HCT116 (cell line): Measurements from ENCODE around the gene TET3. TPM values are rescaled to one million over a fixed set of nuclear protein-coding genes. Genes with fewer than 3 reads are reported as not detected.

Experiments
- ATAC-seq: fragments of 200-7000 bp; cut with Tn5 transposase; 2 replicates; pipeline ENCODE4 v1.9.1; 2020; ENCODE audit warnings: mild to moderate bottlenecking, moderate library complexity
- BruUV-seq: library from RNA; stranded (reverse); fragments of 400-500 nt; replicated peaks from 2 replicates; lab custom pipeline; 2021; lab: Mats Ljungman, UMichigan
- CTCF ChIA-PET: fragments of 300-600 bp; sonication (Branson Sonifier 250); formaldehyde crosslinking; loops from one replicate; lab custom pipeline; 2021; ENCODE audit warnings: antibody characterized with exemption; lab: Charles Lee
- POLR2A ChIA-PET: fragments of 300-600, 350-600 bp; sonication (Branson Sonifier 250); formaldehyde crosslinking; loops from one replicate; lab custom pipeline; 2021; ENCODE audit warnings: antibody characterized with exemption; lab: Charles Lee
- RAD21 ChIA-PET, 2 experiments: fragments of 300-600 bp; sonication (Branson Sonifier 250); formaldehyde crosslinking; loops; one replicate each; lab custom pipeline; 2023; ENCODE audit warnings: low total read pairs in 2 of 2; ENCODE audit not compliant: uncharacterized antibody in 2 of 2, unreplicated experiment in 2 of 2, low non-redundant PET in 1 of 2; lab: Charles Lee
- DNase-seq: peaks from one replicate; pipeline ENCODE4 v3.0.0-alpha.2; 2010; ENCODE audit warnings: low read depth, low spot score
- H2AFZ ChIP-seq: fragments of 200-600 bp; shearing (Covaris generic), sonication (generic); 2 replicates; pipeline ENCODE4 v1.6.1; 2017; ENCODE audit warnings: low read depth, mixed run types, mixed read lengths, antibody characterized with exemption, low read length; ENCODE audit not compliant: poor library complexity, severe bottlenecking
- H3K27ac ChIP-seq: 2 replicates; pipeline ENCODE4 v1.5.1; 2012; ENCODE audit warnings: low read depth, low read length
- H3K27me3 ChIP-seq: fragments of 200-600 bp; sonication (generic); 2 replicates; pipeline ENCODE4 v1.6.1; 2016; ENCODE audit warnings: mixed run types, low read length, mixed read lengths; ENCODE audit not compliant: insufficient read depth
- H3K36me3 ChIP-seq, 2 experiments: fragments of 200-500 bp in 1 of 2; fragments of 200-600 bp in 1 of 2; sonication (Bioruptor generic) in 1 of 2; sonication (generic) in 1 of 2; 2 replicates each; pipeline versions ENCODE4 v1.5.1 to v1.6.1; 2014 to 2016; ENCODE audit warnings: low read length in 2 of 2, inconsistent platforms in 1 of 2, mixed read lengths in 1 of 2, mixed run types in 1 of 2; ENCODE audit not compliant: insufficient read depth in 2 of 2, control insufficient read depth in 1 of 2
- H3K4me1 ChIP-seq, 2 experiments: fragments of 200-600 bp in 1 of 2; sonication (generic) in 1 of 2; 2 replicates each; pipeline versions ENCODE4 v1.5.1 to v1.6.1; 2012 to 2017; ENCODE audit warnings: low read length in 2 of 2, inconsistent platforms in 1 of 2, mild to moderate bottlenecking in 1 of 2, mixed read lengths in 1 of 2, mixed run types in 1 of 2, moderate library complexity in 1 of 2; ENCODE audit not compliant: insufficient read depth in 2 of 2, control insufficient read depth in 1 of 2
- H3K4me2 ChIP-seq: fragments of 200-600 bp; sonication (generic); 2 replicates; pipeline ENCODE4 v1.6.1; 2017; ENCODE audit warnings: mixed run types, low read length, mixed read lengths
- H3K4me3 ChIP-seq, 2 experiments: fragments of 200-600 bp in 1 of 2; sonication (generic) in 1 of 2; replicated peaks in 1 of 2; 2 replicates each; pipeline ENCODE4 v1.5.1; 2011 to 2016; ENCODE audit warnings: low read length in 2 of 2, control low read depth in 1 of 2, low read depth in 1 of 2, mild to moderate bottlenecking in 1 of 2, mixed read lengths in 1 of 2, mixed run types in 1 of 2
- H3K79me2 ChIP-seq: fragments of 200-600 bp; sonication (generic); 2 replicates; pipeline ENCODE4 v1.6.1; 2017; ENCODE audit warnings: mild to moderate bottlenecking, mixed run types, low read length, moderate library complexity, mixed read lengths; ENCODE audit not compliant: insufficient read depth
- H3K9ac ChIP-seq: fragments of 200-600 bp; sonication (generic); 2 replicates; pipeline ENCODE4 v1.6.1; 2016; ENCODE audit warnings: low read length, mixed read lengths
- H3K9me2 ChIP-seq: fragments of 200-600 bp; sonication (generic), shearing (Covaris generic); 2 replicates; pipeline ENCODE4 v1.6.1; 2017; ENCODE audit warnings: mixed run types, mild to moderate bottlenecking, moderate library complexity; ENCODE audit not compliant: insufficient read depth
- H3K9me3 ChIP-seq, 2 experiments: fragments of 200-500 bp in 1 of 2; fragments of 200-600 bp in 1 of 2; sonication (Bioruptor generic) in 1 of 2; sonication (generic) in 1 of 2; 2 replicates each; pipeline ENCODE4 v1.6.1; 2014 to 2017; ENCODE audit warnings: low read length in 2 of 2, mixed read lengths in 2 of 2, inconsistent platforms in 1 of 2, low read depth in 1 of 2, mild to moderate bottlenecking in 1 of 2, mixed run types in 1 of 2, moderate library complexity in 1 of 2; ENCODE audit not compliant: control insufficient read depth in 1 of 2, insufficient read depth in 1 of 2
- H4K20me1 ChIP-seq: fragments of 200-600 bp; sonication (generic), shearing (Covaris generic); 2 replicates; pipeline ENCODE4 v1.6.1; 2017; ENCODE audit warnings: mixed run types, mild to moderate bottlenecking, moderate library complexity; ENCODE audit not compliant: insufficient read depth
- ATF3 ChIP-seq: IDR thresholded peaks from 2 replicates; pipeline ENCODE4 v1.6.1; 2012
- CBX3 ChIP-seq: IDR thresholded peaks from 2 replicates; pipeline ENCODE4 v1.6.1; 2012; ENCODE audit warnings: low read depth
- CEBPB ChIP-seq: IDR thresholded peaks from 2 replicates; pipeline ENCODE4 v1.6.1; 2012; ENCODE audit warnings: low read depth
- ELF1 ChIP-seq: IDR thresholded peaks from 2 replicates; pipeline ENCODE4 v1.6.1; 2012; ENCODE audit warnings: low read depth, borderline replicate concordance
- EZH2 ChIP-seq: fragments of 200-600 bp; sonication (generic); IDR thresholded peaks from 2 replicates; pipeline ENCODE4 v1.6.1; 2017; ENCODE audit warnings: antibody characterized with exemption, mixed run types
- FOSL1 ChIP-seq: IDR thresholded peaks from 2 replicates; pipeline ENCODE4 v1.6.1; 2012; ENCODE audit warnings: low read depth
- MAX ChIP-seq: IDR thresholded peaks from 2 replicates; pipeline ENCODE4 v1.6.1; 2012
- POLR2A ChIP-seq: IDR thresholded peaks from 2 replicates; pipeline ENCODE4 v1.7.0; 2011; ENCODE audit warnings: borderline replicate concordance; ENCODE audit not compliant: insufficient read depth, insufficient read length; ENCODE audit errors: extremely low read depth
- REST ChIP-seq: IDR thresholded peaks from 2 replicates; pipeline ENCODE4 v1.6.1; 2012; ENCODE audit warnings: low read depth
- TCF7L2 ChIP-seq: IDR thresholded peaks from 2 replicates; pipeline ENCODE4 v1.7.0; 2011; ENCODE audit warnings: borderline replicate concordance, inconsistent platforms; ENCODE audit not compliant: insufficient read depth, insufficient read length; ENCODE audit errors: extremely low read depth
- ZBTB33 ChIP-seq: IDR thresholded peaks from 2 replicates; pipeline ENCODE4 v1.6.1; 2011; ENCODE audit warnings: mild to moderate bottlenecking, low read length, moderate library complexity; ENCODE audit not compliant: insufficient replicate concordance; ENCODE audit errors: extremely low read depth
- ZNF274 ChIP-seq: fragments of 200-500 bp; sonication (Bioruptor generic); IDR thresholded peaks from 2 replicates; pipeline ENCODE4 v1.6.1; 2014; ENCODE audit warnings: mild to moderate bottlenecking, low read depth, low read length, inconsistent platforms
- intact Hi-C: fragments of 100-400 bp; cut with micrococcal nuclease; formaldehyde crosslinking; loops from 2 replicates; pipeline ENCODE4 v1.10.0; 2022
- total RNA-seq: library from RNA; stranded (reverse); gene quantifications from one replicate; pipeline ENCODE4 v1.2.1, GENCODE V29; 2021; ENCODE audit not compliant: unreplicated experiment

TET3 gene
- total RNA-seq, 1 experiment from 2014 or later = 15.4 TPM

- RAD21 ChIA-PET = no interaction called here
- H3K36me3 ChIP-seq = peaks cover 0 to 3% of the 10 kb centered on the region in 2 experiments; a peak in 1 of 4 replicates
- TF ChIP-seq ELF1 (no peak), ZNF274 (no peak), EZH2 (no peak), REST (no peak), FOSL1 (no peak), ZBTB33 (no peak), CEBPB (no peak), ATF3 (no peak), POLR2A (no peak), MAX (no peak), TCF7L2 (no peak), CBX3 (no peak)
- H3K27me3 ChIP-seq = no peaks in the 10 kb centered on the region
- no peaks in the 10 kb centered on the region for H4K20me1 ChIP-seq
- H2AFZ ChIP-seq = no peak overlapping the region
- no peaks in the 10 kb centered on the region for H3K9me3 ChIP-seq
- H3K9me2 ChIP-seq = no peaks in the 10 kb centered on the region
- ATAC-seq = peak; percentile 12; the same call in 1 of the 2 replicates
- H3K79me2 ChIP-seq = peaks cover 75% of the 10 kb centered on the region
- POLR2A ChIA-PET = no interaction called here
- H3K9ac ChIP-seq = no peak overlapping the region
- peak overlapping the region; percentile 33; the same call in 1 of the 2 replicates for H3K4me2 ChIP-seq
- peaks cover 7 to 24% of the 10 kb centered on the region in 2 experiments; a peak in 3 of 4 replicates for H3K4me1 ChIP-seq
- H3K27ac ChIP-seq = no peak overlapping the region
- CTCF ChIA-PET = no interaction called here
- no peak for DNase-seq
- no TSS peak for BruUV-seq
- no peak overlapping the region for H3K4me3 ChIP-seq
- intact Hi-C loops = no loop called here
These were observed 16.4 kb downstream of the TET3 start for GRCh38 chr2:74001121-74001520.
